ENCODE measurements around the gene ZNF836.
"Not testable (repeated sequence)": the region's sequence is repeated elsewhere in the genome, so short reads cannot be mapped to it uniquely, and the experiment has no call there.

The ZNF836 gene

GRCh38 chr19:52171321-52172169, at the start of gene ZNF836:
Gene ZNF836, minus strand, starts transcription at chr19:52171621. Its CDS starts 3,549 bp downstream, at chr19:52168072.
- DNase-seq (ENCODE audit: low read depth) = peak; percentile 77

- no peak for DNase-seq (ENCODE audit: low read depth)
Measured at GRCh38 chr19:52221031-52221430, 49.6 kb upstream of the ZNF836 start.

- no peak for DNase-seq (ENCODE audit: low read depth)
Measured at GRCh38 chr19:52219611-52220010, 48.2 kb upstream of the ZNF836 start.

- DNase-seq (ENCODE audit: low read depth) = no peak
Measured at GRCh38 chr19:52217576-52217975, 46.2 kb upstream of the ZNF836 start.

GRCh38 chr19:52216401-52216800, 45.0 kb upstream of the ZNF836 start:
- no peak for DNase-seq (ENCODE audit: low read depth)

- DNase-seq (ENCODE audit: low read depth) = no peak
Measured at GRCh38 chr19:52214241-52214640, 42.8 kb upstream of the ZNF836 start.

- DNase-seq (ENCODE audit: low read depth) = no peak
Measured at GRCh38 chr19:52212572-52213255, 41.3 kb upstream of the ZNF836 start.

GRCh38 chr19:52211926-52212571, 40.6 kb upstream of the ZNF836 start:
- no peak for DNase-seq (ENCODE audit: low read depth)

GRCh38 chr19:52211203-52211602, 39.8 kb upstream of the ZNF836 start:
- DNase-seq (ENCODE audit: low read depth) = no peak

GRCh38 chr19:52206481-52206880, 35.1 kb upstream of the ZNF836 start:
- DNase-seq (ENCODE audit: low read depth) = no peak

- not testable (repeated sequence) for DNase-seq (ENCODE audit: low read depth)
Measured at GRCh38 chr19:52200755-52201391, 29.5 kb upstream of the ZNF836 start.

- no peak for DNase-seq (ENCODE audit: low read depth)
Measured at GRCh38 chr19:52200044-52200443, 28.6 kb upstream of the ZNF836 start.

- DNase-seq (ENCODE audit: low read depth) = no peak
Measured at GRCh38 chr19:52198678-52199077, 27.3 kb upstream of the ZNF836 start.

- DNase-seq (ENCODE audit: low read depth) = no peak
Measured at GRCh38 chr19:52197964-52198363, 26.5 kb upstream of the ZNF836 start.

- DNase-seq (ENCODE audit: low read depth) = no peak
Measured at GRCh38 chr19:52196256-52196967, 25.0 kb upstream of the ZNF836 start.

- DNase-seq (ENCODE audit: low read depth) = no peak
Measured at GRCh38 chr19:52191951-52192350, 20.5 kb upstream of the ZNF836 start.

- no peak for DNase-seq (ENCODE audit: low read depth)
Measured at GRCh38 chr19:52191389-52191788, 20.0 kb upstream of the ZNF836 start.

GRCh38 chr19:52190487-52191293, 19.3 kb upstream of the ZNF836 start:
- no peak for DNase-seq (ENCODE audit: low read depth)

- peak; percentile 93 for DNase-seq (ENCODE audit: low read depth)
Measured at GRCh38 chr19:52189735-52190486, 18.5 kb upstream of the ZNF836 start, which contains the start of gene PPP2R1A. Gene PPP2R1A, plus strand, starts transcription at chr19:52190052. Its CDS starts 45 bp downstream, at chr19:52190097.
